HepG2 (cell line): ENCODE measurements around the gene LRP1B. TPM values are rescaled to one million over a fixed set of nuclear protein-coding genes. Genes with fewer than 3 reads are reported as not detected.

Source experiments
- ATAC-seq: fragments of 200-7000 bp; cut with Tn5 transposase; 3 replicates; pipeline ENCODE4 v1.9.1; 2020; ENCODE audit warnings: mild to moderate bottlenecking, moderate library complexity
- BruUV-seq: library from RNA; stranded (reverse); fragments of 400-500 nt; replicated peaks from 2 replicates; lab custom pipeline; 2021; lab: Mats Ljungman, UMichigan
- CTCF ChIA-PET: fragments of 300-600 bp; formaldehyde crosslinking; extraction: SDS; loops from one replicate; lab custom pipeline; 2021; ENCODE audit warnings: low total read pairs, inconsistent platforms, low intra/inter-chr PET ratio; lab: Yijun Ruan, JAX
- POLR2A ChIA-PET: fragments of 350-600 bp; sonication (Branson Sonifier 250); formaldehyde crosslinking; loops from one replicate; lab custom pipeline; 2020; ENCODE audit warnings: antibody characterized with exemption, inconsistent platforms; lab: Yijun Ruan, JAX
- DNase-seq: peaks from one replicate; pipeline ENCODE4 v3.0.0-alpha.2; 2015; ENCODE audit warnings: low spot score
- FAIRE-seq: peaks from 3 replicates; lab custom pipeline; 2011; peaks lifted over from hg19 to GRCh38; lab: Jason Lieb, UNC
- H2AFZ ChIP-seq: one replicate; pipeline ENCODE4 v1.6.1; 2011; ENCODE audit warnings: low read length, inconsistent platforms
- H3K27ac ChIP-seq: fragments of 300-600 bp; 3 replicates; pipeline ENCODE4 v1.8.0; 2011; ENCODE audit warnings: mixed run types, mild to moderate bottlenecking, mixed read lengths, low read length, inconsistent platforms; ENCODE audit not compliant: insufficient read depth; ENCODE audit errors: extremely low read length
- H3K27me3 ChIP-seq, 2 experiments: fragments of 200-600 bp in 1 of 2; 2 replicates in 1 of 2; 3 replicates in 1 of 2; pipeline versions ENCODE4 v1.6.0 to v1.8.0; 2011; ENCODE audit warnings: low read length in 2 of 2, mild to moderate bottlenecking in 2 of 2, moderate library complexity in 2 of 2, inconsistent platforms in 1 of 2; ENCODE audit not compliant: insufficient read depth in 2 of 2, control insufficient read depth in 1 of 2
- H3K36me3 ChIP-seq, 2 experiments: fragments of 200-600 bp in 1 of 2; replicated peaks in 1 of 2; 2 replicates in 1 of 2; 3 replicates in 1 of 2; pipeline versions ENCODE4 v1.5.1 to v1.8.0; 2011; ENCODE audit warnings: low read length in 2 of 2, inconsistent platforms in 1 of 2; ENCODE audit not compliant: insufficient read depth in 2 of 2, control insufficient read depth in 1 of 2
- H3K4me1 ChIP-seq: 2 replicates; pipeline ENCODE4 v1.5.1; 2012; ENCODE audit warnings: low read length, inconsistent platforms; ENCODE audit not compliant: insufficient read depth
- H3K4me2 ChIP-seq: 2 replicates; pipeline ENCODE4 v1.6.0; 2011; ENCODE audit warnings: low read depth, low read length, inconsistent platforms
- H3K4me3 ChIP-seq, 3 experiments: fragments of 200-600 bp in 1 of 3; sonication (generic), shearing (Covaris generic) in 1 of 3; replicated peaks in 1 of 3; 2 replicates each; pipeline ENCODE4 v1.5.1; 2011 to 2016; ENCODE audit warnings: low read length in 3 of 3, inconsistent platforms in 2 of 3, low read depth in 2 of 3, mild to moderate bottlenecking in 2 of 3, control low read depth in 1 of 3, mixed read lengths in 1 of 3; ENCODE audit not compliant: insufficient read depth in 1 of 3
- H3K79me2 ChIP-seq: one replicate; pipeline ENCODE4 v1.6.1; 2011; ENCODE audit warnings: low read length, inconsistent platforms; ENCODE audit not compliant: insufficient read depth
- H3K9ac ChIP-seq: 2 replicates; pipeline ENCODE4 v1.6.0; 2011; ENCODE audit warnings: mild to moderate bottlenecking, low read depth, low read length, inconsistent platforms; ENCODE audit not compliant: insufficient read depth
- H3K9me3 ChIP-seq: 2 replicates; pipeline ENCODE4 v1.5.1; 2012; ENCODE audit warnings: mild to moderate bottlenecking, low read length
- H4K20me1 ChIP-seq: 2 replicates; pipeline ENCODE4 v1.6.0; 2011; ENCODE audit warnings: inconsistent platforms, mild to moderate bottlenecking, low read length, moderate library complexity; ENCODE audit not compliant: insufficient read depth
- AHR ChIP-seq: IDR thresholded peaks from 2 replicates; pipeline ENCODE4 v1.6.1; 2018; ENCODE audit warnings: missing genetic modification reagents, missing compliant biosample characterization
- BATF2 ChIP-seq: sonication (generic); formaldehyde crosslinking; IDR thresholded peaks from 2 replicates; pipeline ENCODE4 v1.8.0; 2022; ENCODE audit warnings: mild to moderate bottlenecking, missing genetic modification reagents, moderate library complexity
- MED13 ChIP-seq: sonication (generic); formaldehyde crosslinking; IDR thresholded peaks from 2 replicates; pipeline ENCODE4 v1.5.0; 2020; ENCODE audit warnings: missing genetic modification reagents
- SRY ChIP-seq: sonication (generic); formaldehyde crosslinking; IDR thresholded peaks from 2 replicates; pipeline ENCODE4 v1.8.0; 2022; ENCODE audit warnings: mild to moderate bottlenecking, missing genetic modification reagents
- TAF15 ChIP-seq: fragments of 200-400 bp; formaldehyde crosslinking; IDR thresholded peaks from one replicate; pipeline ENCODE4 v1.6.1; 2018; ENCODE audit warnings: mild to moderate bottlenecking, low read depth, low read length; ENCODE audit not compliant: poor library complexity, severe bottlenecking
- ZFAT ChIP-seq: sonication (generic); formaldehyde crosslinking; conservative IDR thresholded peaks from 2 replicates; pipeline ENCODE4 v1.8.1; 2023; ENCODE audit warnings: missing genetic modification reagents, inconsistent platforms
- ZNF20 ChIP-seq: sonication (generic); formaldehyde crosslinking; IDR thresholded peaks from 2 replicates; pipeline ENCODE4 v1.4.0; 2020; ENCODE audit warnings: mild to moderate bottlenecking, moderate library complexity, missing genetic modification reagents
- ZNF280B ChIP-seq: sonication (generic); formaldehyde crosslinking; IDR thresholded peaks from 2 replicates; pipeline ENCODE4 v1.5.0; 2020; ENCODE audit warnings: missing genetic modification reagents, mild to moderate bottlenecking, borderline replicate concordance
- ZNF292 ChIP-seq: sonication (generic); formaldehyde crosslinking; IDR thresholded peaks from 2 replicates; pipeline ENCODE4 v1.8.1; 2022; ENCODE audit warnings: mild to moderate bottlenecking, low read depth, missing genetic modification reagents, borderline replicate concordance
- ZNF343 ChIP-seq: sonication (generic); formaldehyde crosslinking; IDR thresholded peaks from 2 replicates; pipeline ENCODE4 v1.4.0; 2020; ENCODE audit warnings: mild to moderate bottlenecking, missing genetic modification reagents
- ZNF569 ChIP-seq: sonication (generic); formaldehyde crosslinking; IDR thresholded peaks from 2 replicates; pipeline ENCODE4 v1.5.0; 2020; ENCODE audit warnings: mild to moderate bottlenecking, missing genetic modification reagents, moderate library complexity, borderline replicate concordance
- ZNF577 ChIP-seq: sonication (generic); formaldehyde crosslinking; IDR thresholded peaks from 2 replicates; pipeline ENCODE4 v1.4.0; 2020; ENCODE audit warnings: mild to moderate bottlenecking, low read depth, missing genetic modification reagents, borderline replicate concordance
- ZNF83 ChIP-seq: sonication (generic); formaldehyde crosslinking; IDR thresholded peaks from 2 replicates; pipeline ENCODE4 v1.4.0; 2020; ENCODE audit warnings: missing genetic modification reagents, mild to moderate bottlenecking, borderline replicate concordance
- ZNF839 ChIP-seq: sonication (generic); formaldehyde crosslinking; IDR thresholded peaks from 2 replicates; pipeline ENCODE4 v1.4.0; 2020; ENCODE audit warnings: missing genetic modification reagents, mild to moderate bottlenecking, borderline replicate concordance
- WGBS: methylation state at CpG from one replicate; pipeline ENCODE4 v1.1.6; 2017; ENCODE audit warnings: low lambda C conversion rate; 5-methylcytosine and 5-hydroxymethylcytosine counted together
- in situ Hi-C: cut with HindIII; loops from 2 replicates; pipeline ENCODE4 v1.10.0; 2017; ENCODE audit warnings: low pct_unique_long_range_greater_than_20kb; ENCODE audit not compliant: extremely low pct_ligation_motif_present
- intact Hi-C: fragments of 100-400 bp; cut with micrococcal nuclease; formaldehyde crosslinking; loops from one replicate; pipeline ENCODE4 v1.10.0; 2022; ENCODE audit not compliant: unreplicated experiment
- polyA plus RNA-seq, 8 experiments: library from polyadenylated mRNA; depleted of rRNA in 3 of 8; stranded (reverse) in 7 of 8; unstranded in 1 of 8; fragments of >200 nt; fragmentation: Illumina TruSeq in 4 of 8; extraction: Trizol in 4 of 8; gene quantifications; 2 replicates each; pipeline versions ENCODE4 v1.2.1 to v1.2.3, GENCODE V29; 2011 to 2016; ENCODE audit warnings: low read depth in 4 of 8, missing spikeins in 1 of 8, mixed read lengths in 1 of 8; ENCODE audit not compliant: insufficient read depth in 1 of 8
- total RNA-seq, 5 experiments: library from RNA; depleted of rRNA; stranded (reverse); fragments of >200 nt; fragmentation: Illumina TruSeq; extraction: Trizol; gene quantifications; 2 replicates each; pipeline ENCODE4 v1.2.3, GENCODE V29; 2016; ENCODE audit warnings: low read depth in 1 of 5

LRP1B gene
- total and polyA plus RNA-seq, 2 of the 13 experiments (the other 11 are each of a cell fraction or from before 2014, with no cell fraction given): 0.04 TPM; not detected in 1

- TF ChIP-seq ZNF280B (CRISPR knock-in tag): no peak
- TF ChIP-seq ZNF839 (CRISPR knock-in tag): no peak
- no peak for TF ChIP-seq ZNF20 (CRISPR knock-in tag)
- no peak for TF ChIP-seq MED13 (CRISPR knock-in tag)
- no peak for TF ChIP-seq ZFAT (CRISPR knock-in tag)
- no peak for TF ChIP-seq TAF15
- no peak for TF ChIP-seq ZNF292
Measured at GRCh38 chr2:140711867-140712266, 1418.9 kb downstream of the LRP1B start (continued).

GRCh38 chr2:140701726-140702125, 1429.1 kb downstream of the LRP1B start:
- ATAC-seq (no peak), FAIRE-seq (no peak), DNase-seq (no peak)
- TF ChIP-seq BATF2 (CRISPR knock-in tag): no peak
- TF ChIP-seq ZNF569: no peak
- no peak for TF ChIP-seq ZNF343 (CRISPR knock-in tag)
- TF ChIP-seq SRY (CRISPR knock-in tag): no peak
- TF ChIP-seq AHR (CRISPR knock-in tag): no peak
- TF ChIP-seq ZNF83 (CRISPR knock-in tag): no peak
- TF ChIP-seq ZNF577 (CRISPR knock-in tag): no peak
- in situ Hi-C loops (no loop called here), intact Hi-C loops (no loop called here)
- no TSS peak for BruUV-seq
- H3K4me3 ChIP-seq: no peak overlapping the region
- no peaks in the 10 kb centered on the region for H3K4me1 ChIP-seq
- H4K20me1 ChIP-seq: no peaks in the 10 kb centered on the region; the same call in 1 of the 2 replicates
- no peak overlapping the region for H3K27ac ChIP-seq
- no peak overlapping the region for H3K9ac ChIP-seq
- H3K4me2 ChIP-seq: no peak overlapping the region
- H3K36me3 ChIP-seq: no peaks in the 10 kb centered on the region
- 4% methylated on average over 5 of the region's 5 CpGs for WGBS
- H3K9me3 ChIP-seq: no peaks in the 10 kb centered on the region
- H3K79me2 ChIP-seq: no peaks in the 10 kb centered on the region
- POLR2A ChIA-PET: no interaction called here
- CTCF ChIA-PET: no interaction called here
- H3K27me3 ChIP-seq: no peaks in the 10 kb centered on the region
- no peak overlapping the region for H2AFZ ChIP-seq
